Measurements from ENCODE around the gene BNIP5.
"Not testable (repeated sequence)": the region's sequence is repeated elsewhere in the genome, so short reads cannot be mapped to it uniquely, and the experiment has no call there.

BNIP5 gene

GRCh38 chr6:36340618-36341454 is 4.1 kb upstream of the BNIP5 start:
- DNase-seq, result peak; percentile 72

- DNase-seq, result no peak
Measured at GRCh38 chr6:36340306-36340617, 3.6 kb upstream of the BNIP5 start.

GRCh38 chr6:36339146-36339545 is 2.5 kb upstream of the BNIP5 start:
- no peak for DNase-seq

- not testable (repeated sequence) for DNase-seq
Measured at GRCh38 chr6:36338223-36338622, 1.5 kb upstream of the BNIP5 start.

- DNase-seq, result no peak
Measured at GRCh38 chr6:36337814-36338213, 1.1 kb upstream of the BNIP5 start.

- no peak for DNase-seq
Measured at GRCh38 chr6:36336208-36336710, 429 bp downstream of the BNIP5 start.

- DNase-seq, result no peak
Measured at GRCh38 chr6:36335465-36336207, 1.1 kb downstream of the BNIP5 start.

GRCh38 chr6:36334832-36335459 is 1.7 kb downstream of the BNIP5 start:
- DNase-seq, result no peak

- no peak for DNase-seq
Measured at GRCh38 chr6:36333931-36334725, 2.6 kb downstream of the BNIP5 start.

GRCh38 chr6:36333171-36333895 is 3.4 kb downstream of the BNIP5 start:
- DNase-seq, result no peak

GRCh38 chr6:36331381-36331780 is 5.3 kb downstream of the BNIP5 start:
- no peak for DNase-seq

- no peak for DNase-seq
Measured at GRCh38 chr6:36330366-36330765, 6.3 kb downstream of the BNIP5 start.

GRCh38 chr6:36329798-36330291 is 6.8 kb downstream of the BNIP5 start:
- DNase-seq, result no peak

GRCh38 chr6:36328600-36328999 is 8.1 kb downstream of the BNIP5 start:
- DNase-seq, result no peak

- no peak for DNase-seq
Measured at GRCh38 chr6:36327919-36328236, 8.8 kb downstream of the BNIP5 start.

GRCh38 chr6:36327226-36327918 is 9.3 kb downstream of the BNIP5 start:
- DNase-seq, result no peak

- DNase-seq, result no peak
Measured at GRCh38 chr6:36326356-36326995, 10.2 kb downstream of the BNIP5 start.

- no peak for DNase-seq
Measured at GRCh38 chr6:36324715-36325114, 12.0 kb downstream of the BNIP5 start.

GRCh38 chr6:36324191-36324590 is 12.5 kb downstream of the BNIP5 start:
- no peak for DNase-seq

GRCh38 chr6:36323062-36323461 is 13.6 kb downstream of the BNIP5 start:
- DNase-seq, result no peak

- DNase-seq, result no peak
Measured at GRCh38 chr6:36322591-36322990, 14.1 kb downstream of the BNIP5 start.

Data from activated T-cell treated with anti-CD3 and anti-CD28 coated beads for 4 hours (primary cell).